AG09309 (cell line): ENCODE results near the gene NFIX.

ENCODE experiments used
- DNase-seq: peaks from one replicate; pipeline ENCODE4 v3.0.0-alpha.2; 2010; ENCODE audit warnings: low read depth
- H3K4me3 ChIP-seq: 2 replicates; pipeline ENCODE4 v1.5.1; 2011; ENCODE audit warnings: mild to moderate bottlenecking, low read depth, low read length, moderate library complexity; ENCODE audit not compliant: control insufficient read depth
- TF ChIP-seq, protein P1 (sequence below): IDR thresholded peaks from 2 replicates; pipeline ENCODE4 v1.5.1; 2011; ENCODE audit warnings: mild to moderate bottlenecking, low read depth, low read length, inconsistent platforms; ENCODE audit not compliant: insufficient read depth, control insufficient read depth; ENCODE audit errors: missing control alignments

NFIX gene

DNA sequence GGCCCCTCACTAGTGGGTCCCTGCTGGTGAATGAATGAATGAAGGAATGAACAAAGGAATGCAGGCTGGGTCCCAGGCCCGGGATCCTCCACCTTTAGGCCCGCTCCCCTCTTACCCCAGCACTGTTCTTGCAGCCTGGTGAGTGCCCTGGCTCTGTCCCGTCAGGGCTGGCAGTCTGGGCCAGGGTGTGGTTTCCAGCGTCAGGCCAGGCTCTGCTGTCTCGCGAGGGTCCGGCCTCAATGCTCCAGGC, 107.1 kb downstream of the NFIX start:
- DNase-seq: no peak
- H3K4me3 ChIP-seq: no peak overlapping the region

DNA sequence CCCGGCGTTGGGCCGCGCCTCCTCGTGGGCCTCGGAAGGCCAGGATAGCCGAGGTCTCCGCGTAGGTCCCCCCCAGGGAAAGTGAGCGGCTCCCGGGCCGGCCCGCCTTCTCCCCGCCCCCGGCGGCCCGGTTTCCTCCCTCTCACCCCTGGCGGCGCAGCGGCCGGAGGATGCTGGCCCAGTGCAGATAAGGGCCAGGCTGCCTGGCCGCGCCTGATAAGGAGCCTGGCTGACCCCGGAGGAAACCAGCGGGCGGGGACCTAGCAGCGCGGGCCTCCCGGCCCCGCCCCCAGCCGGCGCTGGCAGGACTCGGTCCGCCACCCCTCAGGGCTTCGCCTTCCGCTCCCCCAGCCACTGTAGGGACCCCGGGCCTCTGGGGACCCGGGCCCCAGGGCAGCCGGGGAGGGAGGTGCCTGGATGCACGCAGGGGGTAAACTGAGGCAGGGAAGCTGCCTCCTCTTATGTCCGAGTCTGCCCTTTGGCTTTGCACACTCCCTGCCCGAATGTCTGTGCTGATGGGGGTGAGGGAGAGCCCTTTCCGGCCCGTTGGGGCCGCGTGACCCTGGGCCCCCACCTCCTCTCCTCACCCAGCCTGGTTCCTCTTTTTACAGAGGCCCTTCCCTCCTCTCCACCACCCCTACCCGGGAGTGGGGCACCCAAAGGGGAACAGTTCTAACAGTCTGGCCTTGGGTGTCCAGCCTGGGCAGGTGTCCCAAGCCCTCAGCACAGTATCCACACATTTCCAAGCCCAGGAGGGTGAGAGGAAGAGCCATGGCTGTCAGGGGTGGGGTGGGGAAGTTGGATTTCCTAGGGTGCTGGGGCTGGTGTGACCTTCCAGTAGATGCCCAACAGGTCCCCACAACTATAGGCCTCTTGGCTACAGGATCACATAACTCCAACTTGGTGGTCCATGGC, 107.6 kb downstream of the NFIX start, which contains the start of gene LYL1:
LYL1 (minus strand) TSS at position 193 of the 915 bp plus-strand sequence. CDS start 1,687 bp downstream, outside the sequence.
- DNase-seq: no peak
- TF ChIP-seq, protein P1, sequence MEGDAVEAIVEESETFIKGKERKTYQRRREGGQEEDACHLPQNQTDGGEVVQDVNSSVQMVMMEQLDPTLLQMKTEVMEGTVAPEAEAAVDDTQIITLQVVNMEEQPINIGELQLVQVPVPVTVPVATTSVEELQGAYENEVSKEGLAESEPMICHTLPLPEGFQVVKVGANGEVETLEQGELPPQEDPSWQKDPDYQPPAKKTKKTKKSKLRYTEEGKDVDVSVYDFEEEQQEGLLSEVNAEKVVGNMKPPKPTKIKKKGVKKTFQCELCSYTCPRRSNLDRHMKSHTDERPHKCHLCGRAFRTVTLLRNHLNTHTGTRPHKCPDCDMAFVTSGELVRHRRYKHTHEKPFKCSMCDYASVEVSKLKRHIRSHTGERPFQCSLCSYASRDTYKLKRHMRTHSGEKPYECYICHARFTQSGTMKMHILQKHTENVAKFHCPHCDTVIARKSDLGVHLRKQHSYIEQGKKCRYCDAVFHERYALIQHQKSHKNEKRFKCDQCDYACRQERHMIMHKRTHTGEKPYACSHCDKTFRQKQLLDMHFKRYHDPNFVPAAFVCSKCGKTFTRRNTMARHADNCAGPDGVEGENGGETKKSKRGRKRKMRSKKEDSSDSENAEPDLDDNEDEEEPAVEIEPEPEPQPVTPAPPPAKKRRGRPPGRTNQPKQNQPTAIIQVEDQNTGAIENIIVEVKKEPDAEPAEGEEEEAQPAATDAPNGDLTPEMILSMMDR: no peak
- H3K4me3 ChIP-seq: no peak within 1 kb of the TSS

More for the DNA sequence above, 107.1 kb downstream of the NFIX start:
- TF ChIP-seq, protein P1: no peak

DNA sequence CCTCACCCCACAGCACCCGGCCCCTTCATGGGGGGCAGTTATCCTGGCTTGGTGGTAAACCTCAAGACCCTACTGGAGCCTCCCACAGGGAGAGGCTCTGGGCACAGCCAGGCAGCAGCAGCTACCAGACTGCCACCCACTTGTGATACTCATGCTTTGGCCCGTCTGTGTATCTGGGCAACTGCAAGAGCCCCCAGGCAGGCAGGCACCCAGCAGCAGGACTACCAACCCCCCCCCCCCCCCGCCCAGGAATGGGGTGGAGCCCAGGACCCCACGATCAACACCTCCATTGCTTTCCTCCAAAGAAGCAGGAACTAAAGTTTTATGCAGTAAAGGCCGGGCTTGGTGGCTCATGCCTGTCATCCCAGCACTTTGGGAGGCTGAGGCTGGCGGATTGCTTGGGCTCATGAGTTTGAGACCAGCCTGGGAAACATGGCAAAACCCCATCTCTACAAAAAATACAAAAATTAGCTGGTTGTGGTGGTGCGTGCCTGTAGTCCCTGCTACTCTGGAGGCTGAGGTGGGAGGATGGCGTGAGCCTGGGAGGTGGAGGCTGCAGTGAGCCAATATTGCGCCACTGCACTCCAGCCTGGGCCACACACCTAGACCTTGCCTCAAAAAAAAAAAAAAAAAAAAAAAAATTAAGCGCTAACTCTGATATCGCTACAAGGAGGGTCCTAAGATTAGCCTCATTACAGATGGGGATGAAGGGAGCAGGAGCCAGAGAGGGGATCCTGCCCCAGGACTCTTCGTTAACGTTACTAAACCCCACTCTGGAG, 108.5 kb downstream of the NFIX start:
- DNase-seq: no peak
- TF ChIP-seq, protein P1: no peak
- H3K4me3 ChIP-seq: no peak overlapping the region

DNA sequence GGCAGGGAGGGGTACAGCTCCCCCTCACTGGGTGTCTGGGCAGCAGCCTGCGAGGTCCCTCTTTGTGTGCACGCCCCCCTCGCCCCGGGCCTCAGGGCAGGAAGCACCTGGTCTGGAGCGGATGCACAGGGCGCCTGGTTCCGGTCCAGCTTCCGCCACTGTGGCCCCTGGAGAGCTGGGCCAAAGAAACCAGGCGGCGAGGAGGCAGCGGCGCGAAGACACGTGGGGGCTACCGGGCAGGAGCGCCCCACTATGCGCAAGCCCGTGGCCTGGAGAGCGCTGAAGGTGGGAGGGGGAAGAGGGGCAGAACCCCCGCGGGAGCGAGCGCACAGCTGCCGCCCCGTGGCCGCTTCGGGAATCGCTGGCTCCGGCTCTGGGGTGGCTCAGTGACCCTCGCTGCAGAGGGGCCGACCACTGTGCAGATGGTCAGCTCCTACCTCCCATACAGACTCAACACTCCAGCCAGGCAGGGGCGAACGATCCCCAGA, 109.1 kb downstream of the NFIX start:
- no peak for DNase-seq
- H3K4me3 ChIP-seq: no peak overlapping the region
- TF ChIP-seq, protein P1: peak; percentile 75

DNA sequence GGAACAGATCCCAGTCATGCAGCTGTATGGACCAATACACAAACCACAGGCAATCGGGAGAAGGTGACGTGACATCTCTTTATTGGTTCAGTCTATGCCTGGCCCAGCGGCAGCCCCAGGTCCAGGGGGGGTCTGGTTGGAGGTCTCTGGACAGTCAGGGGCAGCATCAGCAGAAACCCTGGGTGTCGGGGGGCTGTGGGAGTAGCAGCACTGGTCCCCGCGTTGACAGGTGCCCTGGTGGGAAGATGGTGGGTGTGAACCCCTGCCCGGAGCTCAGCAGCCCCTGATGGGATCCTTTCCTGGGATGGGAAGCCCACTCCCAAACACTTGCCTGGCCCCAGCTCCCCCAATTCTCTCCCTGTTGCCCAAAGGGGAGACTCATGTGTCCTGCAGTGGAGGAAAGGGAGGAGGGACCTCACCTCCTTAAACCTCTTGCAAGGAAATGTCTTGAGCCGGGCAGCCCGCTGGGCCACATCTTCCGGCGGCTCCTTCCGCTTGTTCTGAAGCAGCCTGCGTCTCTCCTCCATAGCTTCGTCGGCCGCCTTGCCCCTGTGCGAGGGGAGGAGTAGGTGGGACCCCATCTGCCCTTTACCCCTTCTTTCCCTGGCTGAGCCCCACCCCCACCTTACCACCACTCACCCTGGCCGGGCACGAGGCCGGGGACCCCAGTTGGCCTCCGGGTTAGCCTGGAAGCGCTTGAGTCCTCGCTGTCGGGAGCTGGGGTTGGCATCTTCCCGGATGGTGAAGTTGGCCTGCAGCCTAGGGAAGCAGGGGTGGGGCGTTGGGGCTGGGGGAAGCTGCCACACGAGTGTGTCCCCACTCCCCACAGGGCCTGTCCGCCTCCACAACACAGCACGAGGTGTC, 109.8 kb downstream of the NFIX start:
- no peak overlapping the region for H3K4me3 ChIP-seq
- TF ChIP-seq, protein P1: no peak
- DNase-seq: no peak
